Neural progenitor cell (in vitro differentiated cells): ENCODE data around the gene RTN4.

Experiments used
- EZH2 ChIP-seq: fragments of 200-600 bp; sonication (generic); IDR thresholded peaks from 2 replicates; pipeline ENCODE4 v1.6.1; 2017; ENCODE audit warnings: antibody characterized with exemption, mild to moderate bottlenecking, moderate library complexity
- TF ChIP-seq, protein P1 (sequence below): fragments of 200-600 bp; sonication (generic); IDR thresholded peaks from 2 replicates; pipeline ENCODE4 v1.5.1; 2017; ENCODE audit warnings: antibody characterized with exemption, mild to moderate bottlenecking

DNA sequence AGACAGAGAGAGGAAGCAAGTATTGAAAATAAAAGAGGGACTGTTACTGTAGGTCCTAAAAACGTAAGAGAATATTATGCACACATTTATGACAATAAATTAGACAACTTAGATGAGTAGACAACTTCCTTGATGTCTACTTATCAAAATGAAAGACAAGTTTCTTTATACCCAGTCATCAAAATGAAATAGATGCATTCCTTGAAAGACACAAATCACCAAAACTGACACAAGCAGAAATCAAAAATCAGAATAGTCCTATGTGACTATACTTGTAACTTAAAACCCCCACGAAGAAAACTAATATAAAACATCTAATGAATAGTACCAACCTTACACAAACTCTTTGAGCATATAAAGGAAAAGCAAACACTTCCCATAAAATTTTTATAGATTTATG, 14.5 kb downstream of the RTN4 start:
- TF ChIP-seq, protein P1, sequence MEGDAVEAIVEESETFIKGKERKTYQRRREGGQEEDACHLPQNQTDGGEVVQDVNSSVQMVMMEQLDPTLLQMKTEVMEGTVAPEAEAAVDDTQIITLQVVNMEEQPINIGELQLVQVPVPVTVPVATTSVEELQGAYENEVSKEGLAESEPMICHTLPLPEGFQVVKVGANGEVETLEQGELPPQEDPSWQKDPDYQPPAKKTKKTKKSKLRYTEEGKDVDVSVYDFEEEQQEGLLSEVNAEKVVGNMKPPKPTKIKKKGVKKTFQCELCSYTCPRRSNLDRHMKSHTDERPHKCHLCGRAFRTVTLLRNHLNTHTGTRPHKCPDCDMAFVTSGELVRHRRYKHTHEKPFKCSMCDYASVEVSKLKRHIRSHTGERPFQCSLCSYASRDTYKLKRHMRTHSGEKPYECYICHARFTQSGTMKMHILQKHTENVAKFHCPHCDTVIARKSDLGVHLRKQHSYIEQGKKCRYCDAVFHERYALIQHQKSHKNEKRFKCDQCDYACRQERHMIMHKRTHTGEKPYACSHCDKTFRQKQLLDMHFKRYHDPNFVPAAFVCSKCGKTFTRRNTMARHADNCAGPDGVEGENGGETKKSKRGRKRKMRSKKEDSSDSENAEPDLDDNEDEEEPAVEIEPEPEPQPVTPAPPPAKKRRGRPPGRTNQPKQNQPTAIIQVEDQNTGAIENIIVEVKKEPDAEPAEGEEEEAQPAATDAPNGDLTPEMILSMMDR: no peak
- TF ChIP-seq EZH2: no peak
